ENCODE data around the gene DTNB. TPM values are rescaled to one million over a fixed set of nuclear protein-coding genes. Genes with fewer than 3 reads are reported as not detected.
"Not testable (repeated sequence)": the region's sequence is repeated elsewhere in the genome, so short reads cannot be mapped to it uniquely, and the experiment has no call there.

The DTNB gene
- 10 to 100 TPM; 17.0 to 20.4 (median 19.6) TPM for polyA plus RNA-seq (ENCODE audit: insufficient read length in 3 of 3)

DNA sequence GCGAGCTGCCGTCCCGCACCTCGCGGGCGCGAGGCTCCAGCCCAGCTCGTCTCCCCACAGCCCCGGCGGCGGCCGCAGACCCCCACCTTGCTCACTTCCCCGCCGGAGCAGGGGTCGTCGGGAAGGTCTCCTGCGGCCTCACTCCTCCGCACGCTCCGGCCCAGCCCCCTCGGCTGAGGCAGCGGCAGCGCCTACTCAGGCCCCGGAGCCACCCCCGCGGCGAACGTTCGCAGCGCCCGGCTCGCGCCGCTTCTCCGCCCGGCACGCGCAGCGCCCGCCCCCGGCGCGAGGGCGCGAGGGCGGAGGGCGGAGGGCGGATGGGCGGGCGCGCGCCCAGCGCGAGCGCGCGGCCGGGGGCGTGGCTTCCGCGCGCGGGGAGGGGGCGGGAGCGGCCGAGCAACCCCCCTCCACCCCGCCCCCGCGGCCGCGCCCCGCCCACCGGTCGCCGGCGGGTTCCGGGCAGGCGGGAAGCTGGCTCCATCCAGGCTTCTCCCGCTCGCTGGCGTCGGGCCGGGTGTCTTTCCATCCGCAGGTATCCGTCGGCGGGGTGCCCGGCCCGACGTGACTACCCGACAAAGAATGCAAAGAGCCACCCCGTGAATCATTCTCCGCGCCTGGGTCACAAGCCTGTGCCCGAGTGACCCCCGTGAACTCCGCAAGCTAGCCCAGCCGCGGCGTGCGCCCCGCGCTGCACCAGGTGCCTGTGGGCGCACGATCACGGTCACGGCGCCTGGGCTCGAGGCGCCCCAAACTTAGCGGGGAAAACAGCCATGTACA, at the start of gene DTNB:
TSS of gene DTNB (minus strand) at position 278 of the 777 bp plus-strand sequence. CDS start 20,917 bp downstream, outside the sequence.
- DNase-seq (ENCODE audit: low read depth in 3 of 3, low spot score in 2 of 3) = no peak

DNA sequence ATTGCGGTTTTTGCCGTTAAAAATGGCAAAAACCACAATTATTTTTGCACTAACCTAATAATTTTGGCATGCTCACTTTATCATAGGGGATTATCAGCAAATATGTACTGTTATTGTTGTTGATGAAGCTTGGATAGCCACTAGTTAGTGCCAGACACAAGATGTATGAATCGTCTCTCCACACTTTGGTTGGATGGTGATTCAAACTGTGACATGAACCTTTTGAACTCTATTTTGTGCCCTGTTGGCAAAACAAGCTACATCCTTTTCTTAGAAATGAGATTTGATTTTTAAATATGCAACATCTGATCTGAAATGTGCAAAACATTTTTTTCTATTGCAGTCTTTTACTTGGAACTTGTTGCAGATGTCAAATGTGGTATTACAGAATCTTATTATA, 48.8 kb upstream of the DTNB start:
- DNase-seq (ENCODE audit: low read depth in 3 of 3, low spot score in 2 of 3) = no peak

DNA sequence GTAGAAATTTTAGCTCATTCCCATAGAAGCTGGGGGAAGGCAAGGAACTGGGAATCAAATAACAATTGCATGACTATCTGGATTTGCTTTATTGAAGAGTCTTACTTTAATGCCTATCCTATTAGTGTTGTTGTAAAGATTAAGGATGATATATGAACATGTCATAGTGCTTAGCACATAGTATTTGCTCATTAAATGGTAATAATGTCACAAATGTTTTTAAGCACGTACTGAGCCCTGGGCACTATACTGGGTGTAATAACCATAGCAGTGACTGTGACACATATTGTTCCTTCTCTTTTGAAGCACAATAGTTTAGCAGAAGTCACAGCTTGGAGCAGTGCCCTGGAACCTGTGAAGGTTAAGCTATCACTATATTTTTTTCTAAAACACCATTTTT, 47.2 kb upstream of the DTNB start:
- no peak for DNase-seq (ENCODE audit: low read depth in 3 of 3, low spot score in 2 of 3)

DNA sequence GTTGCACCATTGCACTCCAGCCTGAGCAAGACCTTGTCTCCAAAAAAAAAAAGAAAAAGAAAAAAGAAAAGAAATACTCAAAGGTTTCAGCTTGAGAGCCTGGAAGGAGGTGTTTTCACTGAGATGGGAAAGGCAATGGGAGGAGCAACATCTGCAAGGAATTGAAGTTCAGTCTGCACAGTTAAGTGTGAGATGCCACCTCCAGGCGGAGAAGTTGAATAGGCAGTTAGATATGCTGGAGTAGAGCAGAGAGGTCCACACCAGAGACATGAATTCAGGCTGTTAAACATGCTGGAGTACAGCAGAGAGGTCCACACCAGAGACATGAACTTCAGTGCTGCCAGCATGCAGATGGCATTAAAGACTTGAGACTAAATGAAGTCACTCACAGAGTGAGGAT, 41.4 kb upstream of the DTNB start:
- no peak for DNase-seq (ENCODE audit: low read depth in 3 of 3, low spot score in 2 of 3)

DNA sequence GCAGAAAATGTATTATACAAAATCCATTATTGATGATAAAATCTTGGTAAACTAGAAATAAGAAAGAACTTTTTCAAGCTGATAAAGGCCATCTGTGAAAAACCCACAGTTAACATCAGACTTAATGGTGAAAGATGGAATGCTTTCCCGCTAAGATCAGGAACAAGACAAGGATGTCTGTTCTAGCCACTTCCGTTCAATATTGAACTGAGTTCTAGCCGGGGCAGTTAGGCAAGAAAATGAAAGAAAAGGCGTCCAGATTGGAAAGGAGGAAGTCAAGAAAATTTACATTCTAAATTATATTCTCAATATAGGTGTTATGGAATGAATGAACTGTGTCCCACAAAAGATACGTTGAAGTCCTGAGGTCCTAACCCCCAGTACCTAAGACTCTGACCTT, 39.1 kb upstream of the DTNB start:
- no peak for DNase-seq (ENCODE audit: low read depth in 3 of 3, low spot score in 2 of 3)

GRCh38 chr2:25711675-25712354, 38.4 kb upstream of the DTNB start:
- no peak for DNase-seq (ENCODE audit: low read depth in 3 of 3, low spot score in 2 of 3)

DNA sequence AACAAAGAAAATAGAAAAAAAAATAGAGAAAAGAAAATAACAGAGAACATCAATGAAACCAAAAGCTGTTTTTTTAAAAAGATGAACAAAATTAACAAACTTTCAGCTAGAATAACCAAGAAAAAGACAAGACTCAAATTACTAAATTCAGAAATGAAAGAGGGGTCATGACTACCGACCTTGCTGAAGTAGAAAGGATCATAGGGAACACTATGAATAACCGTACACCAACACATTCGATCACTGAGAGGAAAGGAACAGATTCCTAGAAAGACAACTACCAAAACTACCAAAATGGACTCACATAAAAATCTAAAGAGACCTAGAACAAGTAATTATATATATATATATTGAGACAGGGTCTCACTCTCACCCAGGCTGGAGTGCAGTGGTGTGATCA, 37.4 kb upstream of the DTNB start:
- DNase-seq (ENCODE audit: low read depth in 3 of 3, low spot score in 2 of 3) = no peak

GRCh38 chr2:25709349-25709748, 36.0 kb upstream of the DTNB start:
- DNase-seq (ENCODE audit: low read depth in 3 of 3, low spot score in 2 of 3) = no peak

- no peak for DNase-seq (ENCODE audit: low read depth in 3 of 3, low spot score in 2 of 3)
Observed at GRCh38 chr2:25707927-25708590, 34.7 kb upstream of the DTNB start.

DNA sequence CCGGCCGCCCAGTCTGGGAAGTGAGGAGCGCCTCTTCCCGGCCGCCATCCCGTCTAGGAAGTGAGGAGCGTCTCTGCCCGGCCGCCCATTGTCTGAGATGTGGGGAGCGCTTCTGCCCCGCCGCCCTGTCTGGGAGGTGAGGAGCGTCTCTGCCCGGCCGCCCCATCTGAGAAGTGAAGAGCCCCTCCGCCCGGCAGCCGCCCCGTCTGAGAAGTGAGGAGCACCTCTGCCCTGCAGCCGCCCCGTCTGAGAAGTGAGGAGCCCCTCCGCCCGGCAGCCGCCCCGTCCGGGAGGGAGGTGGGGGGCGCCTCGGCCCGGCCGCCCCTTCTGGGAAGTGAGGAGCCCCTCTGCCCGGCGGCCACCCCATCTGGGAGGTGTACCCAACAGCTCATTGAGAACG, 32.2 kb upstream of the DTNB start:
- not testable (repeated sequence) for DNase-seq (ENCODE audit: low read depth in 3 of 3, low spot score in 2 of 3)

GRCh38 chr2:25701801-25702200, 28.4 kb upstream of the DTNB start:
- no peak for DNase-seq (ENCODE audit: low read depth in 3 of 3, low spot score in 2 of 3)

- DNase-seq (ENCODE audit: low read depth in 3 of 3, low spot score in 2 of 3) = no peak
Observed at GRCh38 chr2:25700221-25700660, 26.9 kb upstream of the DTNB start.

GRCh38 chr2:25699216-25699615, 25.8 kb upstream of the DTNB start:
- no peak for DNase-seq (ENCODE audit: low read depth in 3 of 3, low spot score in 2 of 3)

GRCh38 chr2:25698752-25699151, 25.4 kb upstream of the DTNB start:
- DNase-seq (ENCODE audit: low read depth in 3 of 3, low spot score in 2 of 3) = no peak

DNA sequence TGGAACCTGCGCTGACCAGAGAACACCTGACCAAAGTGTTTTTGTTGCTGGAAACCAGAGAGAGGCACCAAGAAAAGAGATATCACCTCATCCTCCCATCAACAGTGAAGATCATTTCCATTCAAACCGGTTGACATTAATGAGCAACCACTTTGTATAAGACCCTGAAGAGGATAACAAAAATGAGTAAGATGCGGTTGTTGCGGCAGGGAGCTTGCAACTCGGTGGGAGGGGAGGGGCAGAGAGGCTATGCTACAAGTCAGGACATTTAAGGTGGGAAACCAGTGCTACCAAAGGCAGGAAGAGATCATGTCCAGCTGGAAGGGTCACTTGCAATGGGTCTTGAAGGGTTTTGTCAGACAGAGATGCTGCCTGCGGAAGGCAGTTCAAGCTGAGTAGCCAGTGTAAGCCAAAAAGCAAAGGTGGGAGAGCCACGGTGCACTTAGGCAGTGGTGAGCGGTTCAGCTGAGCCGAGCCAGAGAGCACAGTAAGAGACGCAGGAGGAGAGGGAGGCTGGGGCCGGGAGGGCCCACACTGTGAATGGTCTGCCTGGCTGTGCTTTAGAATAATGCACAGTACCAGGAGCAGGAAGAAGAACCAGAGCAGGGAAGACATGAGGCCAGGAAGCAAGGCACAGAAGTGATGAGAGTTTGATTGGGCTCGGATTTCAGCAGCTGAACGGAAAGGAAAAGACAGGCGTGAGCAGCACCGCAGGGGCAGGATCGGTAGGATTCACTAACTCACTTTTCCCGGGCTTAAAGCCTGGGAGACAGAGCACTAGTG, 24.4 kb upstream of the DTNB start:
- no peak for DNase-seq (ENCODE audit: low read depth in 3 of 3, low spot score in 2 of 3)

GRCh38 chr2:25692737-25693445, 19.5 kb upstream of the DTNB start:
- DNase-seq (ENCODE audit: low read depth in 3 of 3, low spot score in 2 of 3) = no peak

DNA sequence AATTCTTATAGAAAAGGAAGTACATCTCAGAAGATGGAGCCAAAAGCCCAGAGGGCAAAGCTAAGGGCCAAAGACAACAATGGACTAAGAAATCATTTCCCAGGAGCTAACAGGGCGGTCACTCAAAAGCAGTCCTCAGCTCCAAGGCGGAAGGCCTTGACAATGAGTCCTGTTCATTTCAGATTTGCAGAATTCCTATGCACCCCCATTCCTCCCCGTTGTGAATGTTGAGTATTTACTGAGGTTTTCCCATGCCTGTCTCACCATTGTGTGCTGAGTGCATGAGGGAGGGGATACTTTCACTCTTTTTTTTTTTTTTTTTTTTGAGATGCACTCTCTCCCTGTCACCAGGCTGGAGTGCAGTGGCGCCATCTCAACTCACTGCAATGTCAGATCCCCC, 18.8 kb upstream of the DTNB start:
- no peak for DNase-seq (ENCODE audit: low read depth in 3 of 3, low spot score in 2 of 3)

DNA sequence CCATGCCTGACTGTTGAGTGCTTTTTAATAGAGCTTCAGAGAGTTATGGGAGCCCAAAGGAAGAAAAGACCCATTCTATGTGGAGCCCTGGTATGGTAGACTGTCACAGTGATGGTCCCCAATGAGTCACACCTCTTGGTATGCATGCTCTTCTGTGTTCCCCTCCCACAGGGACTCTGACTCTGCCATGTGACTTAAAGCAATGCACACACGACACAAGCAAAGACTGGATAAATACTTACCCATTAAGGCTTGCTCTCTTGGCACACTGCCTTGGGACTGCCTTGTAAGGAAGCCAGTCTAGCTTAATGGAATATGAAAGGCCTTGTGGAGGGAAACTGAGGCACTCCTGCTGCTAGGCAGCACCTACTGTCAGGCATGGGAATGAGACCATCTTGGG, 16.7 kb upstream of the DTNB start:
- DNase-seq (ENCODE audit: low read depth in 3 of 3, low spot score in 2 of 3) = no peak

DNA sequence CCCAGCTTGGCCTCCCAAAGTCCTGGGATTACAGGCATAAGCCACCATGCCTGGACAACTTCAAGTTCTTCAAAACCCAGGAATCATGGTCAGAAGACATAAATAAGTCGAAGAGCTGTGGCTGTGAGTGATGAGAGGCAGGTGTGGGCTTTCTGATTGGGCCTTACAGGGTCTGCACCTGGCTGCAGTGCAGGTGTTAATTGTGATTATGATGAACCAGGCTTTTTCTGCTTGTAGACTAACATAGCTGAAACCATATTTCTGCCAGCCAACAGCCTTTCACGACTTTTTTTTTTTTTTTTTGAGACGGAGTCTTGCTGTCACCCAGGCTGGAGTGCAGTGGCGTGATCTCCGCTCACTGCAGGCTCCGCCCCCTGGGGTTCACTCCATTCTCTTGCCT, 14.9 kb upstream of the DTNB start:
- DNase-seq (ENCODE audit: low read depth in 3 of 3, low spot score in 2 of 3) = no peak

DNA sequence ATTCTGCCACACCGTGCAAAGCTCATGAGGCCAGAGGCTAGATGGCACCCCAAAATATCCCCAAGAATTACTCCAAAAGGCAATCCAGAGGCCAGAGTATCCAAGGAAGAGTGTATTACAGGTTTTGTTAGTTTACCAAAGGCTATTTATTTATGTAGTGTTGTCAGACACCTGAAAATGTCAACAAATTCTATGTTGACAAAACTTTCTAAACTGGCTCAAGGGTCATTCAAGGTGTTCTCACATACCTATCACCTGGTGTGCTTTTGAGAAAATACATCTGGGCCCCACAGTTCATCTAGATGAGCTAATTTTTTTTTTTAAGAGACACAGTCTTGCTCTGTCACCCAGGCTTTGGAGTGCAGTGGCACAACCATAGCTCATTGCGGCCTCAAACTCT, 12.4 kb upstream of the DTNB start:
- DNase-seq (ENCODE audit: low read depth in 3 of 3, low spot score in 2 of 3) = no peak

All from right renal cortex interstitium (tissue), 3 donors.